HepG2 (cell line): Measurements from ENCODE around the gene MBD5. TPM values are rescaled to one million over a fixed set of nuclear protein-coding genes. Genes with fewer than 3 reads are reported as not detected.

Experiments
- ATAC-seq: fragments of 200-7000 bp; cut with Tn5 transposase; 3 replicates; pipeline ENCODE4 v1.9.1; 2020; ENCODE audit warnings: mild to moderate bottlenecking, moderate library complexity
- BruUV-seq: library from RNA; stranded (reverse); fragments of 400-500 nt; replicated peaks from 2 replicates; lab custom pipeline; 2021; lab: Mats Ljungman, UMichigan
- CTCF ChIA-PET: fragments of 300-600 bp; formaldehyde crosslinking; extraction: SDS; loops from one replicate; lab custom pipeline; 2021; ENCODE audit warnings: low total read pairs, inconsistent platforms, low intra/inter-chr PET ratio; lab: Yijun Ruan, JAX
- POLR2A ChIA-PET: fragments of 350-600 bp; sonication (Branson Sonifier 250); formaldehyde crosslinking; loops from one replicate; lab custom pipeline; 2020; ENCODE audit warnings: antibody characterized with exemption, inconsistent platforms; lab: Yijun Ruan, JAX
- DNase-seq: peaks from one replicate; pipeline ENCODE4 v3.0.0-alpha.2; 2015; ENCODE audit warnings: low spot score
- FAIRE-seq: peaks from 3 replicates; lab custom pipeline; 2011; peaks lifted over from hg19 to GRCh38; lab: Jason Lieb, UNC
- H2AFZ ChIP-seq: one replicate; pipeline ENCODE4 v1.6.1; 2011; ENCODE audit warnings: low read length, inconsistent platforms
- H3K27ac ChIP-seq: fragments of 300-600 bp; 3 replicates; pipeline ENCODE4 v1.8.0; 2011; ENCODE audit warnings: mixed run types, mild to moderate bottlenecking, mixed read lengths, low read length, inconsistent platforms; ENCODE audit not compliant: insufficient read depth; ENCODE audit errors: extremely low read length
- H3K27me3 ChIP-seq, 2 experiments: fragments of 200-600 bp in 1 of 2; 2 replicates in 1 of 2; 3 replicates in 1 of 2; pipeline versions ENCODE4 v1.6.0 to v1.8.0; 2011; ENCODE audit warnings: low read length in 2 of 2, mild to moderate bottlenecking in 2 of 2, moderate library complexity in 2 of 2, inconsistent platforms in 1 of 2; ENCODE audit not compliant: insufficient read depth in 2 of 2, control insufficient read depth in 1 of 2
- H3K36me3 ChIP-seq, 2 experiments: fragments of 200-600 bp in 1 of 2; replicated peaks in 1 of 2; 2 replicates in 1 of 2; 3 replicates in 1 of 2; pipeline versions ENCODE4 v1.5.1 to v1.8.0; 2011; ENCODE audit warnings: low read length in 2 of 2, inconsistent platforms in 1 of 2; ENCODE audit not compliant: insufficient read depth in 2 of 2, control insufficient read depth in 1 of 2
- H3K4me1 ChIP-seq: 2 replicates; pipeline ENCODE4 v1.5.1; 2012; ENCODE audit warnings: low read length, inconsistent platforms; ENCODE audit not compliant: insufficient read depth
- H3K4me2 ChIP-seq: 2 replicates; pipeline ENCODE4 v1.6.0; 2011; ENCODE audit warnings: low read depth, low read length, inconsistent platforms
- H3K4me3 ChIP-seq, 3 experiments: fragments of 200-600 bp in 1 of 3; sonication (generic), shearing (Covaris generic) in 1 of 3; replicated peaks in 1 of 3; 2 replicates each; pipeline ENCODE4 v1.5.1; 2011 to 2016; ENCODE audit warnings: low read length in 3 of 3, inconsistent platforms in 2 of 3, low read depth in 2 of 3, mild to moderate bottlenecking in 2 of 3, control low read depth in 1 of 3, mixed read lengths in 1 of 3; ENCODE audit not compliant: insufficient read depth in 1 of 3
- H3K79me2 ChIP-seq: one replicate; pipeline ENCODE4 v1.6.1; 2011; ENCODE audit warnings: low read length, inconsistent platforms; ENCODE audit not compliant: insufficient read depth
- H3K9ac ChIP-seq: 2 replicates; pipeline ENCODE4 v1.6.0; 2011; ENCODE audit warnings: mild to moderate bottlenecking, low read depth, low read length, inconsistent platforms; ENCODE audit not compliant: insufficient read depth
- H3K9me3 ChIP-seq: 2 replicates; pipeline ENCODE4 v1.5.1; 2012; ENCODE audit warnings: mild to moderate bottlenecking, low read length
- H4K20me1 ChIP-seq: 2 replicates; pipeline ENCODE4 v1.6.0; 2011; ENCODE audit warnings: inconsistent platforms, mild to moderate bottlenecking, low read length, moderate library complexity; ENCODE audit not compliant: insufficient read depth
- ATF5 ChIP-seq: sonication (generic); formaldehyde crosslinking; IDR thresholded peaks from 2 replicates; pipeline ENCODE4 v1.4.0; 2020; ENCODE audit warnings: mild to moderate bottlenecking, low read depth, missing genetic modification reagents
- BRD4 ChIP-seq: sonication (generic); formaldehyde crosslinking; IDR thresholded peaks from 2 replicates; pipeline ENCODE4 v1.4.0; 2020; ENCODE audit warnings: missing genetic modification reagents
- HCFC1 ChIP-seq: fragments of 150-350 bp; IDR thresholded peaks from 2 replicates; pipeline ENCODE4 v1.6.1; 2014; ENCODE audit warnings: low read depth, low read length
- HNRNPLL ChIP-seq: fragments of 200-400 bp; formaldehyde crosslinking; IDR thresholded peaks from 2 replicates; pipeline ENCODE4 v1.6.1; 2017; ENCODE audit warnings: mild to moderate bottlenecking, low read depth, low read length; ENCODE audit not compliant: poor library complexity, severe bottlenecking
- ISL2 ChIP-seq: sonication (generic); formaldehyde crosslinking; IDR thresholded peaks from 2 replicates; pipeline ENCODE4 v1.5.0; 2020; ENCODE audit warnings: missing genetic modification reagents
- JUND ChIP-seq: sonication (generic); formaldehyde crosslinking; IDR thresholded peaks from 2 replicates; pipeline ENCODE4 v1.8.0; 2022; ENCODE audit warnings: mild to moderate bottlenecking, missing genetic modification reagents
- RERE ChIP-seq: IDR thresholded peaks from 2 replicates; pipeline ENCODE4 v1.6.1; 2016; ENCODE audit warnings: low read depth, missing genetic modification reagents, missing compliant biosample characterization
- RORA ChIP-seq: sonication (generic); formaldehyde crosslinking; IDR thresholded peaks from 2 replicates; pipeline ENCODE4 v1.5.0; 2020; ENCODE audit warnings: mild to moderate bottlenecking, missing genetic modification reagents, moderate library complexity
- ZNF224 ChIP-seq: sonication (generic); formaldehyde crosslinking; IDR thresholded peaks from 2 replicates; pipeline ENCODE4 v1.5.0; 2020; ENCODE audit warnings: mild to moderate bottlenecking, missing genetic modification reagents
- ZNF264 ChIP-seq: sonication (generic); formaldehyde crosslinking; IDR thresholded peaks from 2 replicates; pipeline ENCODE4 v1.4.0; 2020; ENCODE audit warnings: missing genetic modification reagents
- ZNF782 ChIP-seq: sonication (generic); formaldehyde crosslinking; IDR thresholded peaks from 2 replicates; pipeline ENCODE4 v1.4.0; 2020; ENCODE audit warnings: missing genetic modification reagents, mild to moderate bottlenecking, borderline replicate concordance
- ZNF891 ChIP-seq: sonication (generic); formaldehyde crosslinking; IDR thresholded peaks from 2 replicates; pipeline ENCODE4 v1.5.0; 2020; ENCODE audit warnings: mild to moderate bottlenecking, missing genetic modification reagents
- WGBS: methylation state at CpG from one replicate; pipeline ENCODE4 v1.1.6; 2017; ENCODE audit warnings: low lambda C conversion rate; 5-methylcytosine and 5-hydroxymethylcytosine counted together
- in situ Hi-C: cut with HindIII; loops from 2 replicates; pipeline ENCODE4 v1.10.0; 2017; ENCODE audit warnings: low pct_unique_long_range_greater_than_20kb; ENCODE audit not compliant: extremely low pct_ligation_motif_present
- intact Hi-C: fragments of 100-400 bp; cut with micrococcal nuclease; formaldehyde crosslinking; loops from one replicate; pipeline ENCODE4 v1.10.0; 2022; ENCODE audit not compliant: unreplicated experiment
- polyA plus RNA-seq, 8 experiments: library from polyadenylated mRNA; depleted of rRNA in 3 of 8; stranded (reverse) in 7 of 8; unstranded in 1 of 8; fragments of >200 nt; fragmentation: Illumina TruSeq in 4 of 8; extraction: Trizol in 4 of 8; gene quantifications; 2 replicates each; pipeline versions ENCODE4 v1.2.1 to v1.2.3, GENCODE V29; 2011 to 2016; ENCODE audit warnings: low read depth in 4 of 8, missing spikeins in 1 of 8, mixed read lengths in 1 of 8; ENCODE audit not compliant: insufficient read depth in 1 of 8
- total RNA-seq, 5 experiments: library from RNA; depleted of rRNA; stranded (reverse); fragments of >200 nt; fragmentation: Illumina TruSeq; extraction: Trizol; gene quantifications; 2 replicates each; pipeline ENCODE4 v1.2.3, GENCODE V29; 2016; ENCODE audit warnings: low read depth in 1 of 5
- TF ChIP-seq, protein P1 (sequence below): sonication (generic); formaldehyde crosslinking; conservative IDR thresholded peaks from 2 replicates; pipeline ENCODE4 v1.8.0; 2022; ENCODE audit warnings: low read depth, missing genetic modification reagents
- TF ChIP-seq, protein P2 (sequence below): fragments of 450-650 bp; IDR thresholded peaks from 2 replicates; pipeline ENCODE4 v1.6.1; 2017; ENCODE audit warnings: mild to moderate bottlenecking

MBD5 gene
- total and polyA plus RNA-seq, 2 of the 13 experiments (the other 11 are each of a cell fraction or from before 2014, with no cell fraction given), result 13.5 to 26.4 TPM

DNA sequence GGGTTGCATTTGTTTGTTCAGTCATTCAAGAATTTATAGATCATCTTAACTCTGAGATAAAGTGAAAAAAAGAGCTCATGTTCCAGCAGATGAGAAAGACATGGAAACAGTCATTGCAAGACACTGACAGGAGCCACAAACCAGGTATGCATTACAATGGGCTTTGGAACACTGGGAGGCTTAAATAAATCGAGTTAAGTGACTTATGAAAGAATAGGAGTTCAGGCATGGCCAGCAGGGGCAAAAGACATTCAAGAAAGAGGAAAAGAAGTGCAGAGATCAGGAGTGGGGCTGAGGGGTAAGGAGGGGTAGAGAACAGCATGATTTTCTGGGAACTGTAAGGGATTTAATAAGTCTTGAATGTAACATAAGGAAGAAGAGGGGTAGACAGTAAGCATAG lies 502.4 kb downstream of the MBD5 start:
- POLR2A ChIA-PET, result no interaction called here
- BruUV-seq, result no TSS peak
- H3K9ac ChIP-seq, result no peak overlapping the region
- H3K27ac ChIP-seq, result no peak overlapping the region
- no peak overlapping the region for H3K4me2 ChIP-seq
- H4K20me1 ChIP-seq, result no peaks in the 10 kb centered on the region
- intact Hi-C loops (no loop called here), in situ Hi-C loops (no loop called here)
- no peak overlapping the region for H3K4me3 ChIP-seq
- no peaks in the 10 kb centered on the region for H3K36me3 ChIP-seq
- H3K9me3 ChIP-seq, result no peaks in the 10 kb centered on the region
- H3K79me2 ChIP-seq, result no peaks in the 10 kb centered on the region
- no peaks in the 10 kb centered on the region for H3K4me1 ChIP-seq
- WGBS, result 2% methylated on average over 1 of the region's 1 CpG
- H2AFZ ChIP-seq, result no peak overlapping the region
- CTCF ChIA-PET, result no interaction called here
- H3K27me3 ChIP-seq, result peaks cover 0 to 15% of the 10 kb centered on the region in 2 experiments; a peak in 3 of 5 replicates
- FAIRE-seq (no peak), DNase-seq (no peak), ATAC-seq (no peak)
- no peak for TF ChIP-seq HCFC1
- no peak for TF ChIP-seq ZNF264 (CRISPR knock-in tag)
- TF ChIP-seq ATF5, result no peak
- TF ChIP-seq ZNF224 (CRISPR knock-in tag), result no peak
- no peak for TF ChIP-seq RERE (CRISPR knock-in tag)
- no peak for TF ChIP-seq ISL2 (CRISPR knock-in tag)
- TF ChIP-seq, protein P1, sequence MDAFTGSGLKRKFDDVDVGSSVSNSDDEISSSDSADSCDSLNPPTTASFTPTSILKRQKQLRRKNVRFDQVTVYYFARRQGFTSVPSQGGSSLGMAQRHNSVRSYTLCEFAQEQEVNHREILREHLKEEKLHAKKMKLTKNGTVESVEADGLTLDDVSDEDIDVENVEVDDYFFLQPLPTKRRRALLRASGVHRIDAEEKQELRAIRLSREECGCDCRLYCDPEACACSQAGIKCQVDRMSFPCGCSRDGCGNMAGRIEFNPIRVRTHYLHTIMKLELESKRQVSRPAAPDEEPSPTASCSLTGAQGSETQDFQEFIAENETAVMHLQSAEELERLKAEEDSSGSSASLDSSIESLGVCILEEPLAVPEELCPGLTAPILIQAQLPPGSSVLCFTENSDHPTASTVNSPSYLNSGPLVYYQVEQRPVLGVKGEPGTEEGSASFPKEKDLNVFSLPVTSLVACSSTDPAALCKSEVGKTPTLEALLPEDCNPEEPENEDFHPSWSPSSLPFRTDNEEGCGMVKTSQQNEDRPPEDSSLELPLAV, result no peak
- no peak for TF ChIP-seq ZNF891 (CRISPR knock-in tag)
- TF ChIP-seq BRD4 (CRISPR knock-in tag), result no peak
- TF ChIP-seq, protein P2, sequence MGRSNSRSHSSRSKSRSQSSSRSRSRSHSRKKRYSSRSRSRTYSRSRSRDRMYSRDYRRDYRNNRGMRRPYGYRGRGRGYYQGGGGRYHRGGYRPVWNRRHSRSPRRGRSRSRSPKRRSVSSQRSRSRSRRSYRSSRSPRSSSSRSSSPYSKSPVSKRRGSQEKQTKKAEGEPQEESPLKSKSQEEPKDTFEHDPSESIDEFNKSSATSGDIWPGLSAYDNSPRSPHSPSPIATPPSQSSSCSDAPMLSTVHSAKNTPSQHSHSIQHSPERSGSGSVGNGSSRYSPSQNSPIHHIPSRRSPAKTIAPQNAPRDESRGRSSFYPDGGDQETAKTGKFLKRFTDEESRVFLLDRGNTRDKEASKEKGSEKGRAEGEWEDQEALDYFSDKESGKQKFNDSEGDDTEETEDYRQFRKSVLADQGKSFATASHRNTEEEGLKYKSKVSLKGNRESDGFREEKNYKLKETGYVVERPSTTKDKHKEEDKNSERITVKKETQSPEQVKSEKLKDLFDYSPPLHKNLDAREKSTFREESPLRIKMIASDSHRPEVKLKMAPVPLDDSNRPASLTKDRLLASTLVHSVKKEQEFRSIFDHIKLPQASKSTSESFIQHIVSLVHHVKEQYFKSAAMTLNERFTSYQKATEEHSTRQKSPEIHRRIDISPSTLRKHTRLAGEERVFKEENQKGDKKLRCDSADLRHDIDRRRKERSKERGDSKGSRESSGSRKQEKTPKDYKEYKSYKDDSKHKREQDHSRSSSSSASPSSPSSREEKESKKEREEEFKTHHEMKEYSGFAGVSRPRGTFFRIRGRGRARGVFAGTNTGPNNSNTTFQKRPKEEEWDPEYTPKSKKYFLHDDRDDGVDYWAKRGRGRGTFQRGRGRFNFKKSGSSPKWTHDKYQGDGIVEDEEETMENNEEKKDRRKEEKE, result no peak
- no peak for TF ChIP-seq JUND (CRISPR knock-in tag)
- no peak for TF ChIP-seq HNRNPLL
- TF ChIP-seq ZNF782 (CRISPR knock-in tag), result no peak
- no peak for TF ChIP-seq RORA (CRISPR knock-in tag)
